Stimulated activated CD4-positive, alpha-beta T cell treated with anti-CD3 and anti-CD28 coated beads, Interleukin-12 subunit alpha, Interleukin-12 subunit beta, amount 100 ng/mL, for 24 hours (primary cell): ENCODE measurements around the gene TMED4.
A peak's percentile ranks its signal among the peaks of the same experiment; 100 is the strongest.
"Not testable (repeated sequence)": the region's sequence is repeated elsewhere in the genome, so short reads cannot be mapped to it uniquely, and the experiment has no call there.

Source experiments
- DNase-seq, 2 experiments: peaks; one replicate each; pipeline ENCODE4 v3.0.0-alpha.2; 2020; ENCODE audit warnings: low read depth in 2 of 2

The TMED4 gene

GRCh38 chr7:44568771-44569560 is 13.1 kb downstream of the TMED4 start:
- no peak for DNase-seq

- DNase-seq: no peak
Measured at GRCh38 chr7:44567884-44568283, 14.1 kb downstream of the TMED4 start.

GRCh38 chr7:44566680-44567079 is 15.4 kb downstream of the TMED4 start:
- DNase-seq: no peak

- DNase-seq: no peak
Measured at GRCh38 chr7:44565795-44566559, 16.1 kb downstream of the TMED4 start.

- peak; percentile 43 to 55 for DNase-seq
Measured at GRCh38 chr7:44565097-44565794, 16.8 kb downstream of the TMED4 start.

- no peak for DNase-seq
Measured at GRCh38 chr7:44564606-44565005, 17.4 kb downstream of the TMED4 start.

GRCh38 chr7:44563171-44563679 is 18.8 kb downstream of the TMED4 start:
- no peak for DNase-seq

GRCh38 chr7:44562622-44562962 is 19.4 kb downstream of the TMED4 start:
- not testable (repeated sequence) for DNase-seq

- no peak for DNase-seq
Measured at GRCh38 chr7:44561962-44562621, 19.9 kb downstream of the TMED4 start.

GRCh38 chr7:44561481-44561880 is 20.6 kb downstream of the TMED4 start:
- DNase-seq: no peak

GRCh38 chr7:44559485-44559884 is 22.5 kb downstream of the TMED4 start:
- no peak for DNase-seq

- DNase-seq: no peak
Measured at GRCh38 chr7:44557485-44557884, 24.5 kb downstream of the TMED4 start.

GRCh38 chr7:44555350-44555749 is 26.7 kb downstream of the TMED4 start:
- no peak for DNase-seq

GRCh38 chr7:44552473-44553005 is 29.5 kb downstream of the TMED4 start:
- DNase-seq: not testable (repeated sequence)

- no peak for DNase-seq
Measured at GRCh38 chr7:44549457-44549856, 32.6 kb downstream of the TMED4 start.

- no peak for DNase-seq
Measured at GRCh38 chr7:44548893-44549292, 33.1 kb downstream of the TMED4 start.

GRCh38 chr7:44547536-44548231 is 34.3 kb downstream of the TMED4 start:
- no peak for DNase-seq

- no peak for DNase-seq
Measured at GRCh38 chr7:44541876-44542610, 40.0 kb downstream of the TMED4 start.

- no peak for DNase-seq
Measured at GRCh38 chr7:44541028-44541869, 40.8 kb downstream of the TMED4 start, which contains the start of gene NPC1L1. Gene NPC1L1 (minus strand): TSS chr7:44541330. CDS start chr7:44541259, 71 bp downstream.
